Neural progenitor cell (in vitro differentiated cells): ENCODE measurements around the gene TMSB10. TPM values are rescaled to one million over a fixed set of nuclear protein-coding genes. Genes with fewer than 3 reads are reported as not detected.

ENCODE experiments used
- total RNA-seq: library from RNA; depleted of rRNA; stranded (reverse); fragments of >200 nt; gene quantifications from 2 replicates; pipeline ENCODE4 v1.2.3, GENCODE V29; 2015; ENCODE audit warnings: low replicate concordance

Gene TMSB10
- total RNA-seq, 1 donor from 2014 or later: 2,248 TPM

Other genes with a start within 250 kb of the TMSB10 start
- 1.7 and 2.0 TPM in 2 replicates for gene TRABD2A, start 24.6 kb upstream of the TMSB10 start, total RNA-seq
- gene KCMF1, start 65.5 kb downstream of the TMSB10 start, total RNA-seq: 74.0 and 99.7 TPM in 2 replicates
- 1.0 and 3.7 TPM in 2 replicates for gene TCF7L1, start 227.7 kb downstream of the TMSB10 start, total RNA-seq